Peyer's patch (tissue), 4 donors: ENCODE data around the gene TNP2. TPM values are rescaled to one million over a fixed set of nuclear protein-coding genes. Genes with fewer than 3 reads are reported as not detected.

Experiments used
- DNase-seq, 3 donors: peaks; one replicate each; pipeline ENCODE4 v3.0.0-alpha.2; 2017 to 2019
- H3K27ac ChIP-seq, 4 donors: fragments of 200-600 bp; sonication (generic); one replicate each; pipeline ENCODE4 v1.5.1; 2016 to 2019
- H3K27me3 ChIP-seq, 2 donors: fragments of 200-600 bp; sonication (generic); one replicate each; pipeline ENCODE4 v1.5.1; 2019
- H3K36me3 ChIP-seq, 3 donors: fragments of 200-600 bp; sonication (generic); one replicate each; pipeline ENCODE4 v1.5.1; 2016 to 2019
- H3K4me1 ChIP-seq, 4 donors: fragments of 200-600 bp; sonication (generic); one replicate each; pipeline ENCODE4 v1.5.1; 2016 to 2019
- H3K4me3 ChIP-seq, 4 donors: fragments of 200-600 bp; sonication (generic); 1 replicate in 3 of 4; 2 replicates in 1 of 4; pipeline ENCODE4 v1.5.1; 2016 to 2019; ENCODE audit warnings: mild to moderate bottlenecking in 1 of 4
- H3K9me3 ChIP-seq, 4 donors: fragments of 200-600 bp; sonication (generic); one replicate each; pipeline ENCODE4 v1.5.1; 2016 to 2019; ENCODE audit warnings: mild to moderate bottlenecking in 1 of 4
- CTCF ChIP-seq, 6 experiments: fragments of 450-650 bp in 4 of 6; fragments of 200-600 bp in 2 of 6; sonication (generic) in 1 of 6; IDR thresholded peaks; one replicate each; pipeline ENCODE4 v1.5.1; 2017 to 2019; ENCODE audit warnings: antibody characterized with exemption in 6 of 6, mild to moderate bottlenecking in 3 of 6, moderate library complexity in 1 of 6
- POLR2A ChIP-seq, 2 donors: fragments of 450-650 bp; IDR thresholded peaks; one replicate each; pipeline ENCODE4 v1.5.1; 2017; ENCODE audit warnings: antibody characterized with exemption in 2 of 2, mild to moderate bottlenecking in 2 of 2, moderate library complexity in 2 of 2
- small RNA-seq, 2 donors: library from RNA; depleted of rRNA; stranded (forward); fragments of <200 nt; gene quantifications; one replicate each; pipeline ENCODE3, GENCODE V24; 2016
- total RNA-seq, 4 donors: library from RNA; depleted of rRNA; stranded (reverse); fragments of >200 nt; gene quantifications; one replicate each; pipeline ENCODE4 v1.1.0, GENCODE V29; 2016

Gene TNP2
- total RNA-seq, 4 donors from 2014 or later, result not detected

DNA sequence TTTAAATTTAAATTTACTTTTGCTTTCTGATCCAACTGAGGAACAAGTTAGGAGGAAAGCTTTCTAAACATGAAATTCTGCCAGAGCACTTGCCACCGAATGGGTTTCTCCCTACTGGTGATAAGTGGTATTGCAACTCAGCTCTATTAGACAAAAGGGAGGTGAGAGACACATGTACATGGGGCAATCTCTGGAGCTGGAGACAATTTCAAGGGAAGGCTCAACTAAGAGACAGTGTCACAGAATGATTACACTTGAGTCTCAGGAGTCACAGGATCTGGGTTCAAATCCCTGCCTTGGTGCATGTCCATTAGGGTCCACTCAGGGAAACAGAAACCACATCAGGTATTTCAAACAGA, 50.5 kb downstream of the TNP2 start:
- no peak for TF ChIP-seq POLR2A (IDR thresholded peaks at IDR 0.05)
- peak in 3 of 6 experiments; percentile 16 to 44 (median 40) for TF ChIP-seq CTCF (IDR thresholded peaks at IDR 0.05)
- Histone ChIP-seq H3K36me3 (no peaks in the 10 kb centered on the region), H3K27ac (no peak overlapping the region), H3K4me3 (no peak overlapping the region), H3K27me3 (no peaks in the 10 kb centered on the region), H3K9me3 (peaks cover 0 to 11% (median 2%) of the 10 kb centered on the region in 4 donors), H3K4me1 (peaks cover 0 to 5% (median 0%) of the 10 kb centered on the region in 4 donors)
- DNase-seq, result no peak

Small RNAs within 50 kb of the gene (small RNA-seq; reads per million reads assigned to genes)
- gene MIR548H2 (0 reads per million in 2 donors), gene RF00019 (0 reads per million in 2 donors), gene RF00554 (0 reads per million in 2 donors)

Other genes starting within 250 kb of the TNP2 start
- gene SOCS1, start 13.1 kb downstream of the TNP2 start, total RNA-seq, result 10 to 100 TPM in 3 of 4 donors, 1 to 10 TPM in 1; 8.7 to 19.0 (median 15.3) TPM
- gene PRM3, start 4.3 kb upstream of the TNP2 start, total RNA-seq, result not detected
- gene PRM2, start 7.2 kb upstream of the TNP2 start, total RNA-seq, result not detected
- gene PRM1, start 12.0 kb upstream of the TNP2 start, total RNA-seq, result not detected
- gene RMI2, start 76.1 kb upstream of the TNP2 start, total RNA-seq, result 1 to 10 TPM; 2.3 to 6.6 (median 3.5) TPM